Stimulated activated CD8-positive, alpha-beta memory T cell treated with anti-CD3 and anti-CD28 coated beads, Interleukin-12 subunit alpha, Interleukin-12 subunit beta, amount 100 ng/mL, for 4 hours (primary cell): ENCODE measurements around the gene AMPD2.

Experiments
- DNase-seq: peaks from one replicate; pipeline ENCODE4 v3.0.0-alpha.2; 2020; ENCODE audit warnings: low read depth

AMPD2 gene

GRCh38 chr1:109619576-109620400 is at the start of gene AMPD2, which contains the start of gene GNAT2:
AMPD2 (plus strand) TSS chr1:109619837; CDS start chr1:109621176, 1,339 bp downstream.
GNAT2 (minus strand) TSS chr1:109619616; CDS start chr1:109612870, 6,746 bp downstream.
- peak; percentile 65 for DNase-seq

GRCh38 chr1:109570414-109570813 is 49.2 kb upstream of the AMPD2 start:
- DNase-seq, result no peak

- no peak for DNase-seq
Observed at GRCh38 chr1:109573785-109574184, 45.9 kb upstream of the AMPD2 start.

GRCh38 chr1:109578947-109579443 is 40.6 kb upstream of the AMPD2 start:
- DNase-seq, result no peak

- DNase-seq, result no peak
Observed at GRCh38 chr1:109579491-109579890, 40.1 kb upstream of the AMPD2 start.

GRCh38 chr1:109582021-109582420 is 37.6 kb upstream of the AMPD2 start:
- DNase-seq, result no peak

- no peak for DNase-seq
Observed at GRCh38 chr1:109584766-109585165, 34.9 kb upstream of the AMPD2 start.

- DNase-seq, result no peak
Observed at GRCh38 chr1:109586055-109586454, 33.6 kb upstream of the AMPD2 start.

- DNase-seq, result no peak
Observed at GRCh38 chr1:109589177-109589576, 30.5 kb upstream of the AMPD2 start.

- DNase-seq, result no peak
Observed at GRCh38 chr1:109589679-109590078, 30.0 kb upstream of the AMPD2 start.

GRCh38 chr1:109592916-109593315 is 26.7 kb upstream of the AMPD2 start:
- DNase-seq, result no peak

- DNase-seq, result no peak
Observed at GRCh38 chr1:109595531-109595930, 24.1 kb upstream of the AMPD2 start.

- no peak for DNase-seq
Observed at GRCh38 chr1:109598156-109598555, 21.5 kb upstream of the AMPD2 start.

GRCh38 chr1:109598655-109599054 is 21.0 kb upstream of the AMPD2 start:
- no peak for DNase-seq

GRCh38 chr1:109603229-109603628 is 16.4 kb upstream of the AMPD2 start:
- no peak for DNase-seq

- no peak for DNase-seq
Observed at GRCh38 chr1:109605381-109605780, 14.3 kb upstream of the AMPD2 start.

- no peak for DNase-seq
Observed at GRCh38 chr1:109609881-109610280, 9.8 kb upstream of the AMPD2 start.

GRCh38 chr1:109610609-109611307 is 8.9 kb upstream of the AMPD2 start:
- DNase-seq, result no peak

GRCh38 chr1:109611308-109611990 is 8.2 kb upstream of the AMPD2 start:
- DNase-seq, result no peak

GRCh38 chr1:109613361-109614147 is 6.1 kb upstream of the AMPD2 start:
- no peak for DNase-seq

GRCh38 chr1:109615879-109616278 is 3.8 kb upstream of the AMPD2 start:
- DNase-seq, result no peak

GRCh38 chr1:109616391-109616790 is 3.2 kb upstream of the AMPD2 start:
- no peak for DNase-seq
